ENCODE results near the gene ADGRG7. TPM values are rescaled to one million over a fixed set of nuclear protein-coding genes. Genes with fewer than 3 reads are reported as not detected.

The ADGRG7 gene
- 0.07 TPM in 1 of 2 replicates, not detected in the other for total RNA-seq

GRCh38 chr3:100609305-100609704, at the start of gene ADGRG7:
Gene ADGRG7, plus strand, starts transcription at chr3:100609601. Its CDS starts 256 bp downstream, at chr3:100609857.

GRCh38 chr3:100708989-100709841, 99.8 kb downstream of the ADGRG7 start, which contains the start of gene TFG:
Gene TFG, plus strand, starts transcription at chr3:100709494. Its CDS starts 4,192 bp downstream, at chr3:100713686.

Other genes with a start within 250 kb of the ADGRG7 start
- 41.0 and 53.2 TPM in 2 replicates for gene TOMM70, start 208.5 kb upstream of the ADGRG7 start, total RNA-seq
- 1.6 and 2.9 TPM in 2 replicates for gene LNP1, start 208.1 kb upstream of the ADGRG7 start, total RNA-seq
- 92.2 and 160 TPM in 2 replicates for gene TMEM45A, start 117.0 kb upstream of the ADGRG7 start, total RNA-seq
- gene TFG, start 99.9 kb downstream of the ADGRG7 start, total RNA-seq = 69.6 and 82.4 TPM in 2 replicates

Measured in smooth muscle cell of the pulmonary artery (primary cell).